ENCODE results near the gene SPNS2. TPM values are rescaled to one million over a fixed set of nuclear protein-coding genes. Genes with fewer than 3 reads are reported as not detected.

The SPNS2 gene
- total RNA-seq, 1 donor = under 0.01 TPM

DNA sequence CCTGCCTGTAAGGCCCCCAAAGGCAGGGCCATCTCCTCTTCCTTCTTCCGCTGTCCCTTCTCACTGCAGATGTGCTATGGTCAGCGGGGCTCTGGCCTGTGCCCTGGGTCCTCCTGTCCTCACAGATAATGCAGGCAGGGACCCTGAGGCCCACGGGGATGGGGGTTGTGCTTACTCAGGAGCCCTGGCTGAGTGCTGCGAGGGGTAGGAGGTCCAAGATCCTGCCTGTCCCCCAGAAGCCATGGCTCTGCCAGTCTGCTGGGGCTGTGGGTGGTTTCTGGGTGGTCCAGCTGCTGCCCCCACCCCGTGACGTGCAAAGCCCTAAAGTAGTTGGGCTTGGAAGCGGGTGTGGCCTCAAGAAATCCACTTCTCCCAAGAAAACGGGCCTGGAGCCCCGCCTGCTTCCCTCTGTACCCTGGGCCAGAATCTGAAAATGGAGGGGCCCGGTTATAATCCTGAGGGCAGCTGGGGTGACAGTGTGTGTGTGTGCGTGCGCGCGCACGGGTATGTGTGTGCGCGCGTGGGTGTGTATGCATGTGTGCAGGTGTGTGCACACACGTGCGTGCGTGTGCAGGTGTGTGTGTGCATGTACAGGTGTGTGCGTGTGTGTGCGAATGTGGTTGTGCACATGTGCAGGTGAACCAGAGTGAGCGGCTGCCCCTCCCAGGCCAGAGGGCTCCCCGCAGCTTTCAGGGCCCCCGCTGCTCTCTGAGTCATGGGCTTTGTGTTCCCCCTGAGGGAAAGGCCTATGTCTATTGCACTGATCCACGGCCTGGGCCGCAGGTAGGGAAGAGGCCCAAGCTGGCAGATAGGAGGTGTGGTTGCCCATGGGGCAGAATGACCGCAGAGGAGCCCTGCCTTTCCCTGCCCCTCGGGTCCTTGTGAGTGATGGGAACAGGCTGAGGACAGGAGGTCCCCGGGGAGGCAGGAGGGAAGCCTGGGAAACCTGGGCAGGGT is 13.8 kb downstream of the SPNS2 start:
- no peak for DNase-seq (ENCODE audit: insufficient read length, low spot score, missing footprints)
- Histone ChIP-seq H4K20me1 (ENCODE audit: insufficient read depth, low read length) (no peaks in the 10 kb centered on the region), H3K4me1 (ENCODE audit: insufficient read depth, low read length) (peaks cover 5% of the 10 kb centered on the region), H3K4me3 (ENCODE audit: insufficient read depth, low read length) (no peak overlapping the region), H3K9me3 (ENCODE audit: low read depth, low read length) (no peaks in the 10 kb centered on the region), H3K4me2 (ENCODE audit: insufficient read depth, low read length) (no peak overlapping the region), H3K27me3 (ENCODE audit: insufficient read depth, low read length) (no peaks in the 10 kb centered on the region), H3K79me2 (ENCODE audit: insufficient read depth, low read length) (no peaks in the 10 kb centered on the region), H3K36me3 (ENCODE audit: insufficient read depth, low read length) (no peaks in the 10 kb centered on the region), H2AFZ (ENCODE audit: low read length) (no peak overlapping the region), H3K27ac (ENCODE audit: low read depth, low read length) (no peak overlapping the region)
- TF ChIP-seq, protein P1, sequence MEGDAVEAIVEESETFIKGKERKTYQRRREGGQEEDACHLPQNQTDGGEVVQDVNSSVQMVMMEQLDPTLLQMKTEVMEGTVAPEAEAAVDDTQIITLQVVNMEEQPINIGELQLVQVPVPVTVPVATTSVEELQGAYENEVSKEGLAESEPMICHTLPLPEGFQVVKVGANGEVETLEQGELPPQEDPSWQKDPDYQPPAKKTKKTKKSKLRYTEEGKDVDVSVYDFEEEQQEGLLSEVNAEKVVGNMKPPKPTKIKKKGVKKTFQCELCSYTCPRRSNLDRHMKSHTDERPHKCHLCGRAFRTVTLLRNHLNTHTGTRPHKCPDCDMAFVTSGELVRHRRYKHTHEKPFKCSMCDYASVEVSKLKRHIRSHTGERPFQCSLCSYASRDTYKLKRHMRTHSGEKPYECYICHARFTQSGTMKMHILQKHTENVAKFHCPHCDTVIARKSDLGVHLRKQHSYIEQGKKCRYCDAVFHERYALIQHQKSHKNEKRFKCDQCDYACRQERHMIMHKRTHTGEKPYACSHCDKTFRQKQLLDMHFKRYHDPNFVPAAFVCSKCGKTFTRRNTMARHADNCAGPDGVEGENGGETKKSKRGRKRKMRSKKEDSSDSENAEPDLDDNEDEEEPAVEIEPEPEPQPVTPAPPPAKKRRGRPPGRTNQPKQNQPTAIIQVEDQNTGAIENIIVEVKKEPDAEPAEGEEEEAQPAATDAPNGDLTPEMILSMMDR (IDR thresholded peaks at IDR 0.05; ENCODE audit: extremely low read depth, low read depth, low read length) = no peak

DNA sequence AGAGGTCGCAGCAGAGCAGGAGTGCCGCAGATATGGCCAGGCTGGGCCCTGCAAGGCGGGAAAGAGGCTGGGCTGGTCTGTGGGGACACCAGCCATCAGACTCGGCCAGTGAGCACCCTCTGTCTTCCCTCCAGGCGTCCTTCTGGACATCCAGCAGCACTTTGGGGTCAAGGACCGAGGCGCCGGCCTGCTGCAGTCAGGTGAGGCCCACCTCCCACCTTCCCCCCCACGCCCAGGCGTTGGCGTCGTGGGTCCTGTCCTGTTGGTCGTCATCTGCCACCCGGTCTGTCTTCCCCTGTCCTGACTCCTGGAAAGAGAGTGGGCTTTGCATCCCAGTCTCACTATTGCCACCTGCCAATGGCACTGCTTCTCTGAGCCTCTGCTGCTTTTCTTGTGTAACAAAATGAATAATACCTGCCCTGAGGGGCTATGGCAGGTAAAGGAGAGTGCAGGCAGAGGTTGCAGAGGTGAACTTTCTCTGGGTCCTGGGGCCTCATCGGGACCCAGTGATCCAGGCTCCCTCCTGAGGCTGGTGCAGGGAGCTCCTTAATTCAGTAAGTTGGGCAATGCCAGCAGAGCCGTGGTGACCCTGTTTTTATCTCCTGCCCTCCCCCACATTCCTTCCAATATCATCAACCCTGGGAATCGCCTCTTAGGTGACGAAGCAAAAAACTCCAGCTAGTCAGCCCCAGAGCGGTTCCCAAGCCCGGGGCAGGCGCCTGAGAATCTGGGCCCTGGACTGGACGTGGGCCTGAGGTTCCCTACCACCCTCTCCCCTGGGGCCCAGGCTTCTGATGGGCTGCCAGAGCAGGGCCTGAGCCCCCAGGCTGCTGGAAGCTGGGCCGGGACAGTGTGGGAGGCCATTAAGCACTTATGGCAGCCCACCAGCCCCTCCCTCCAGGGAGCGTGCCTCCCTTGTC is 14.7 kb downstream of the SPNS2 start:
- no peak for DNase-seq (ENCODE audit: insufficient read length, low spot score, missing footprints)
- no peak overlapping the region for H3K4me3 ChIP-seq (ENCODE audit: insufficient read depth, low read length)
- TF ChIP-seq, protein P1 (IDR thresholded peaks at IDR 0.05; ENCODE audit: extremely low read depth, low read depth, low read length) = no peak
- H3K4me1 ChIP-seq (ENCODE audit: insufficient read depth, low read length) = peaks cover 5% of the 10 kb centered on the region
- H3K4me2 ChIP-seq (ENCODE audit: insufficient read depth, low read length) = no peak overlapping the region
- no peak overlapping the region for H2AFZ ChIP-seq (ENCODE audit: low read length)
- no peak overlapping the region for H3K27ac ChIP-seq (ENCODE audit: low read depth, low read length)
- no peaks in the 10 kb centered on the region for H3K79me2 ChIP-seq (ENCODE audit: insufficient read depth, low read length)
- no peaks in the 10 kb centered on the region for H3K36me3 ChIP-seq (ENCODE audit: insufficient read depth, low read length)
- H4K20me1 ChIP-seq (ENCODE audit: insufficient read depth, low read length) = no peaks in the 10 kb centered on the region
- H3K9me3 ChIP-seq (ENCODE audit: low read depth, low read length) = no peaks in the 10 kb centered on the region
- peaks cover 2% of the 10 kb centered on the region for H3K27me3 ChIP-seq (ENCODE audit: insufficient read depth, low read length)

DNA sequence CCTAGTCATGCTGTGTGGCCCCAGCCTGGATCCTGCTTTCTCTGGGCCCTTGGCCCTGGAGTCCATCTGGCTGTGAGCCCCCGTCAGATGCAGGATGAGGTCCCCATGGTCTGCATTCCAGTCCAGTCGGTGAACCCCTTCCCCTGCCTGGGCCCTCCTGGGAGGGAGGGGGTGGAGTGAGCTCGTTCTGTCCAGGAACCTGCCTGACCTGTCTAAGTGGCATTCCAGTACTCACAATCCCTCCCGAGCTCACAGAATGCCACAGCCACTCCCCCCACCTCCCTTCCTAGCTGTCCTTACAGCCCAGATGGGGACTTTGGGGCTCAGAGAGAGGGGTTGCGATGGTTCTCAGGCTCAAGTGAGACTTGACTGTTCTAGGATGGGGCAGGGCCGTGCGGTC is 15.5 kb downstream of the SPNS2 start:
- H3K4me2 ChIP-seq (ENCODE audit: insufficient read depth, low read length) = no peak overlapping the region
- H4K20me1 ChIP-seq (ENCODE audit: insufficient read depth, low read length) = no peaks in the 10 kb centered on the region
- H3K4me1 ChIP-seq (ENCODE audit: insufficient read depth, low read length) = peaks cover 5% of the 10 kb centered on the region
- H3K4me3 ChIP-seq (ENCODE audit: insufficient read depth, low read length) = no peak overlapping the region
- peaks cover 2% of the 10 kb centered on the region for H3K27me3 ChIP-seq (ENCODE audit: insufficient read depth, low read length)
- H2AFZ ChIP-seq (ENCODE audit: low read length) = no peak overlapping the region
- H3K9me3 ChIP-seq (ENCODE audit: low read depth, low read length) = no peaks in the 10 kb centered on the region
- H3K36me3 ChIP-seq (ENCODE audit: insufficient read depth, low read length) = no peaks in the 10 kb centered on the region
- TF ChIP-seq, protein P1 (IDR thresholded peaks at IDR 0.05; ENCODE audit: extremely low read depth, low read depth, low read length) = no peak
- DNase-seq (ENCODE audit: insufficient read length, low spot score, missing footprints) = no peak
- H3K79me2 ChIP-seq (ENCODE audit: insufficient read depth, low read length) = no peaks in the 10 kb centered on the region
- no peak overlapping the region for H3K27ac ChIP-seq (ENCODE audit: low read depth, low read length)
